HG02678 (cell line): ENCODE results near the gene C2CD4C.
"Not testable (repeated sequence)": the region's sequence is repeated elsewhere in the genome, so short reads cannot be mapped to it uniquely, and the experiment has no call there.

ENCODE experiments used
- ATAC-seq: cut with Tn5 transposase; IDR thresholded peaks from one replicate; pipeline ENCODE4 v1.9.1; 2021; ENCODE audit warnings: mild to moderate bottlenecking, moderate library complexity; ENCODE audit not compliant: unreplicated experiment

The C2CD4C gene

DNA sequence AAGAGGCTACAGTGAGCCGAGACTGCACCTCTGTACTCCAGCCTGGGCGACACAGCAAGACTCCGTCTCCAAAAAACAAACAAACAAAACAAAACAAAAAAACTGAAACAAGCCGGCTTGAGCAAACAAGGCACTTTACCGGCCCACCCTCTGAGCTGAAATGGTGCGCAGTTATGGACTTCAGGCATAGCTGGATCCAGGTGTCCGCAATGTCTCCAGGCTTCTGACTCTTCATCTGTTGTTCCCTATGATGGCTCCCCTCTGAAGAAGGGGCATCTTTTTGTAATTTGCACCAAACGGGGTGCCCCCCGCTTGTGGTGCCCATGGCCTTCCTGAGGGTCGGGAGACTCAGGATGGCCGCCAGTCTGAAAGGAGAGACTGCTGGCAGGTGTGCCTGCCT is 6.2 kb downstream of the C2CD4C start:
- ATAC-seq: no peak

DNA sequence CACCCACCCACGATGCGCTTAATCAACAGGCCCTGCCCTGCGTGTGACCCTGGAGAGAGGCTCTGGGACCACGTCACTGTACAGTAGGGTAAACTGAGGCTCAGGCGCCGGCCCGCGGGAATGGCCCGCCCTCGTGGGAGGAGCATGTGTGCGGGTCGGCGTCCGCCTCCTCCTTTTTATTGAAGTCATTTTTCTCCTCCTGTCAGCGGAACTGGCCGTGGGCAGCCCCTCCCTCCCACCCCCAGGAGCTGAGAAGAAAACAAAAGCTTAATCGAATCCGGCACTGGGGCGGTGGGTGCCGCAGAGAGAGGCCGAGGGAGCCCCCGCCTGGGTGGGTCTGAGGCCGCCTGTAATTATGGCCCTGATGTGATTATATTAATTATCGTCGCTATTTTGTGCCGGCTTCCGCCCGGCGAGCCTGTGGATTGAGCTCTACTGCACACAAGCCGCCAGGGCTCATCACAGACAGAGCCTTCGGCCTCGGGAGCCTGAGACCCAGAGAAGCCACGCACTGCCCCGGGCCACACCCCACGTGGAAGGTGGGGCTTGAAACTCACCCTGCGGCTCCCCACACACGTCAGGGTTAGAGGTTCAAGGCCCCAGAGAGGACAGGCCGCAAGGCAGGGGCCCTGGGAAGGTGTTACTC is 7.0 kb downstream of the C2CD4C start:
- no peak for ATAC-seq

DNA sequence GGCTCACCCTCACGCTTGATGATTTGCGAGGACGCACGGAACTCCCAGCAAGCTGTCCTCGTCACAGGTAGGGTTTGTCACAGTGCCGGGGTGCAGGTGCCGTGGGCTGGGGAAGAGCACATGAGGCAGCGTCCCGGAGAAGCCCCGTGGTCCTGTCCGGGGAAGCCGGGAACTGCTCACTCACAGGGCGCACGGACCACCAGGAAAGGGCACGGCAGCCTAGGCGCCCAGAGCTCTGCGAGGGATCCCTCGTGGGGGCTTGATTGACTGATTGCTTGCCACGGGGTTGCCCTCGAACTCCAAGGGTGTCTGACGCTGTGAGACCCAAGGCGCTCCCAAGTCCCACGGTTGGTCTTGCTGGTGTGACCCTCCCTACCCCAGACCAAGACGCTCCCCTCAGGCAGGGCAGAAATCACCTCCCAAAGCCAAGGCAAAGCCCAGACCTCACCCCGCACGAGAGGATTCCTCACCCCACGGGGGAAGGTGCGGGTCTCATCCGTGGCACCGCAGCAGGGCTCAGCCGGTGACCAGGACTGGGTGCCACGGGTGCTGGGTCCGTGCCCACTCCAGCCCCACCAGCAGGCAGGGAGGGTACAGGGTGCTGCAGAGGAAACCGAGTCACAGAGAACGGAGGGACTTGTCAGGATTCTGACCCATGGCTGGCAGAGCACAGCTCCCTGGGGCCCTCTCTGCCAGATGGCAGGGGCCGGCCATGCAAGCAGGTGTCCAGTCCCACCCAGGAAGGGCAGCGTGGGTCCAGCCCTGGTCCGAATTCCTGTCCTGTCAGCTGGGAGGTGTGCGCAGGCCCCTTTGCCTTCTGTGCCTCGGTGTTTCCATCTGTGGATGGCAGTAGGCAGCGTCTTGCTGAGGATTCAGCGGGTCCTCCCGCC is 7.7 kb downstream of the C2CD4C start:
- no peak for ATAC-seq

DNA sequence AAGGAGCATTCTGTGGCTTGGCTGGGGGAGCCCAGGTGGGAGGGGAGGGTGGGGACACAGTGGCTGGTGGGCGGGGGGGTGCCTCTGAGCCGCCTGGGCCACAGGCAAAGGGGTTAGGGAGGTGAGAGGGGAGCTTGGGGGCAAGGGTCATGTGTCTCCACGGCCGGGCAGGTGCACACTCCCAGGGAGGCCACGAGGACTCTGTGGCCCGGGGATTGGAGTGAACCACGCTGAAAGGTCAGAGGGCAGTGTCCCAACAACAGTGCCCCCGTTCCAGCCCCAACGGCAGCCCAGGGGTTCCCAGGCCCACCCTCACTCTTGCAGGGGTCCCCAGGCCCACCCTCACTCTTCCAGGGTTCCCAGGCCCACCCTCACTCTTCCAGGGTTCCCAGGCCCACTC is 9.6 kb downstream of the C2CD4C start:
- ATAC-seq: no peak

DNA sequence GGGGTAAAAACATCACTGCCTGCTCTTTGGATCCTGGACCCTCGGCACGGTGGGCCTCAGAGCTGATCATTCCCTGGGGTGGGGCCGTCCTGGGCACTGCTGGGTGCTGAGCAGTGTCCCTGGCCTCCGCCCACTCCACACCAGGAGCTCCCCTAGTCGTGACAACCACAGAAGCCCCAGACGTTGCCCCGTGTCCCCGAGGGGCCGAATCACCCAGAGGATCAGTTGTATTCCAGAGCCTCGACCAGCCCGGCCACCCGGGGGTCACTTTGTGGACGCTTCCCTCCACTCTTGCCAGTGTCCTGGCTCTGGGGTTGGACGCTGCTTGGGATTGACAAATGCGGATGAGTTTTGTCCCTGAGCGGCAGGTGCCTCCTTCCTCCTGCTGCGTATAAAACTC is 10.2 kb downstream of the C2CD4C start:
- ATAC-seq: no peak

DNA sequence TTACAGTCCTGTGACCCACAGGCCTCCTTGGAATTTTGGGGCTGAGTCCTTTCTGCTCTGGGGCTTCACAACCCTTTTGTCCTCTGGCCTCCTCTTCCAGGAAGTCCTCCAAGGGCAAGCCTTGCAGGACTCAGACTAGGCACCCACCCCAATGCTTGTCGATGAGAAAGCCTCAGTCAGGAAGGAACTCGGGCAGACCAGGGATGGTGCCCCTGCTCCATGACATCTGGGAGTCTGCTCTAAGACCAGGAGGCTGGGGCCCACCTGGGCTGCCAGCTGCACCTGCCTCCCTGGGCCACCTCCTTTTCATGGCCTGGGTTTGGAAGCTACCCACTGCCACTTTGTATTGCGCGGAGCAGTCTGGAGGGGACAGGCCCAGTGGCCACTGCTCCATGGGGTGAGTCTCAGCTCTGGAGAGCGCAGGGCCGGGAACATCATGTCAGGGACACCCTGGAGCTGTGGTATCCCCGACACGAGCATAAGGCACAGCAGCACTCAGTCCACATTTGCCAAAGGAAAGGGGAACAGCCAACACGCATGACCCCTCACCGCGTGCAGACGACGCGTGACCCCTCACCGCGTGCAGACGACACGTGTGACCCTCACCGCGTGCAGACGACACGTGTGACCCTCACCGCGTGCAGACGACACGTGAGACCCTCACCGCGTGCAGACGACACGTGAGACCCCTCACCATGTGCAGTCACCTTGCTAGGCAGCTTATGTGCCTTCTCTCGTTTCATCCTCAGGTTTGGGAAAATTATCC is 10.8 kb downstream of the C2CD4C start:
- no peak for ATAC-seq

DNA sequence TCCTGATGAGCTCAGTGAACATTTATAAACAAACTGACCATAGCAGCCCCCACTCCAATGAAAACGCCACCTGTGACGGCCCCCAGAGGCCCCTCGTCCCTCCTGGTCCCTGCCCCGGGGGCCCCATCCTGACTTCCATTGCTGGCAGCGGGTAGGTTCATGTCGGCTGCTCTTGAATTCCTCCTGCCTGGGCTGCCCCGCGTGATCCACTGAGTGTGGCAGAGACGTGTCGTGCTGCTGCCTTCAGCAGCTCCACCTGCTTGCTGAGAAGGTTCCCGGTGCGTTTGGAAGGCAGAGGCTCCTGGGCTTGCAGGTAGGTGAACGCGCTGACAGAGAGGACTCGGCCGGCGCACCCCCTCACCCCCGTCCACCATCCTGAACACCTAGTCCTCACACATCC is 11.6 kb downstream of the C2CD4C start:
- no peak for ATAC-seq

DNA sequence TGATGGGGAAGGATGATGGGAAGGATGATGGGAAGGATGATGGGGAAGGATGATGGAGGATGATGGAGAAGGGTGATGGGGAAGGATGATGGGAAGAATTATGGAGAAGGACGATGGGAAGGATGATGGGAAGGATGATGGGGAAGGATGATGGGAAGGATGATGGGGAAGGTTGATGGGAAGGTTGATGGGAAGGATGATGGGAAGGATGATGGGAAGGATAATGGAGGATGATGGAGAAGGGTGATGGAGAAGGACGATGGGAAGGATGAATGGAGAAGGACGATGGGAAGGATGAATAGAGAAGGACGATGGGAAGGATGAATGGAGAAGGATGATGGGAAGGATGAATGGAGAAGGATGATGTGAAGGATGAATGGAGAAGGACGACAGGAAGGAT is 13.5 kb downstream of the C2CD4C start:
- ATAC-seq: no peak

DNA sequence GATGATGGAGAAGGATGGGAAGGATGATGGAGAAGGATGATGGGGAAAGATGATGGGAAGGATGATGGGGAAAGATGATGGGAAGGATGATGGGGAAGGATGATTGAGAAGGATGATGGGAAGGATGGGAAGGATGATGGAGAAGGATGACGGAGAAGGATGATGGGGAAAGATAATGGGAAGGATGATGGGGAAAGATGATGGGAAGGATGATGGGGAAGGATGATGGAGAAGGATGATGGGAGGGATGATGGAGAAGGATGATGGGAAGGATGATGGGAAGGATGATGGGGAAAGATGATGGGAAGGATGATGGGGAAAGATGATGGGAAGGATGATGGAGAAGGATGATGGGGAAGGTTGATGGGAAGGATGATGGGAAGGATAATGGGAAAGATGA is 14.1 kb downstream of the C2CD4C start:
- not testable (repeated sequence) for ATAC-seq

DNA sequence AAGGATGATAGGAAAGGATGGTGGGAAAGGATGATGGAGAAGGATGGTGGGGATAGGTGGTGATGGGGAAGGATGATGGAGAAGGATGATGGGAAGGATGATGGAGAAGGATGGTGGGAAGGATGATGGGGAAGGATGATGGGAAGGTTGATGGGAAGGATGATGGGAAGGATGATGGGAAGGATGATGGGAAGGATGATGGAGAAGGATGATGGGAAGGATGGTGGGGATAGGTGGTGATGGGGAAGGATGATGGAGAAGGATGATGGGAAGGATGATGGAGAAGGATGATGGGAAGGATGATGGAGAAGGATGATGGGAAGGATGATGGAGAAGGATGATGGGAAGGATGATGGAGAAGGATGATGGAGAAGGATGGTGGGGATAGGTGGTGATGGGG is 15.4 kb downstream of the C2CD4C start:
- ATAC-seq: not testable (repeated sequence)

DNA sequence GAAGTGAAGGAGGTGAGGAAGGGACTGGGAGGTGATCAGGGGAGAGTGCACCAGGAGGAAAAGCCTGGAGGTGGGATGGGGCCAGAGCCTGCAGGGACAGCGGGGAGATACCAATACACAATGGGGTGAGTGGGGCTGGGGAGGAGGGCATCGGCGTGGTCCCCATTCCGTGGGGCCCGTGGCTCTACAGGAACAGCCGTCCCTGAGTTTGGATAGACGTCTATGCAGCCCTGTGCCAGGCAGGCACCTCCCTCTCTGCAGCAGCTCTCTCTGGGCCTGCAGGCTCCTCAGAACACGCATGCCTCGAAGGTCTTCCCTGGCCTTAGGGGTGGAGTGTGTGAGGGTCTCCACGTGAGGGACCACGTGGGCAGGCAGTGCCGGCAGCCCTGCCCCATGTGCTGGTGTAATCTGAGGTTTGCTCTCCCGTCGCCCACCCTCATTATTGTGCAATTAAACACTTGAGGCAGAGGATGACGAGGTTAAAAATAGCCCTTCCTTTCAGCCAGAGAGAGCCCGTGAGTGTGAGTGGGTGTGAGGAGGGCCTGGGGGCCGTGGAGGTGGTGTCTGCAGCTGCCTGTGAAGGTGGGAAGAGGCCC is 16.5 kb downstream of the C2CD4C start:
- no peak for ATAC-seq

DNA sequence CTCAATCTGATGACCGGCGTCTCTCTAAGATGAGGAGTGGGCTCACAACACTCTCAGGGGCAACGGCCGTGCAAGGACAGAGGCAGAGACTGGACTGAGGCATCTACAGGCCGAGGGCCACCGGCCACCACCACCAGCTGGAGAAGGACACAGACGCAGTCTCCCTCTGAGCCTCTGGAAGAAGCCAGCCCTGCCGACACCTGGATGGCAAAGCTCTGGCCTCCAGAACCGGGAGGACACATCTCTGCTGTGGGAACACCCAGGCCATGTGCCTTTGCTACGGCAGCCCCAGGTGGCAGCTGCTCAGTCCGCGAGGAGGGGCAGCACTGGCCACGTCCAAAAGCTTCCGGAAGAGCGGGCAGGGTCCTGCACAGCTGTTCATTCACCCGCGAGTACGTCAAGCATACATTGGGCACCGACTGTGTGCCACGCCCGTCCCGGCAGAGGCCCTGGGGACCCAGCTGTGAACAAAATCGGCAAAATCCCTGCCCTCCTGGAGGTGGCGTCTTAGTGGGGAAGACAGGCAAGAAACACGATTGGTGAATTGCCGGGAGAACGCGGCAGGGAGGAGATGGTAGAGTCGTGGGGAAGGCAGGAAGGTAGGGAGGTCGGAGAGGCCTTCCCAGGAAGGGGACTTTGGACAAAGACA is 17.1 kb downstream of the C2CD4C start:
- no peak for ATAC-seq

DNA sequence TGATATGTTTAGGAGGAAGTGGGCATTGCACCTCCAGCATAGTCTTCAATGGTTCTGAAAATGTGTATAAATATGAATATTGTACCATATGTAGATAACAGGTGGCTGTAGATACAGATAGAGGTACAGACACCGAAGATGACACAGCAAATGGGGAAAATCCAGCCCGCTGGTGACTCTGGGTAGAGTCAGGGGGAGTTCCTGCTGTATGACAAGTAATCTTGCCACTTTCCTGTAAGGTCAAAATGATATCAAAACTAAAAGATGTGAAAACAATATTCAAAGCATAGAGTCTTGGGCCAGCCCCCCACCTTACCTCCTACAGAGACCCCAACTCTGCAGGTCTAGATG is 17.8 kb downstream of the C2CD4C start:
- no peak for ATAC-seq

DNA sequence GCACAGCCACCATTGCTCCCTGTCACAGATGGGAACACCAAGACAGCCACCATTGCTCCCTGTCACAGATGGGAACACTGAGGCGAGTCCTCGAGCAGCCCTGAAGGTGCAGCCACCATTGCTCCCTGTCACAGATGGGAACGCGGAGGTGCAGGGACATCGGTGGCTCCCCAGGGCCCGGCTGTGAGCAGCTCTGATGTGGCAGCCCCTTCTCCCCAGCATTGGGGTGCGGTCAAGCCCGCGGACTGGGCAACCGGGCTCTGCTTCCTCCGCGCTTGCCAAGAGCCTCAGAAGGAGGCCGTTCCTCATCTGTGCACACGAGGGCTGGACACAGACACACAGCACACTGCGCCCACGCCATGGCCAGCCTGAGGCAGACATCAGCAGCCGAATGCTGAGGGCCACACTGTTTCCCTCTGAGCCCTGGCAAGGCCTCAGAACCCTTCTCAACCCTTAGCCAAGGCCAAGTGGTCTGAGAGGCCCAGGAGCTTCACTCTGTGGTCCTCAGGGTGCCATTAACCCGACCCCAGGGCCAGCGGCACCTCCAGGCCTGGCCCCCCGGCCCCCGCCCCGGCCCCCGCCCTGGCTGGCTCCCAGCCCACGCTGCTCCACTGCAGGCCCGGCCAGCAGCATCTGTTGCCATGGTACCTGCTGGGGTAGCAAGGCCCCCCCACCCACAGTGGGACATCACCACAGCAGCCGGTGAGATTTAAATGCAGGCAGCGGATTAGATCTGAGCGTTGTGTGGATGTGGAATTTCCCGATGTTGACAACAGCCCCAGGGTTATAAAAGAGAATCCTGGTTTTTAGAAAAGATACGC is 18.4 kb downstream of the C2CD4C start:
- no peak for ATAC-seq

DNA sequence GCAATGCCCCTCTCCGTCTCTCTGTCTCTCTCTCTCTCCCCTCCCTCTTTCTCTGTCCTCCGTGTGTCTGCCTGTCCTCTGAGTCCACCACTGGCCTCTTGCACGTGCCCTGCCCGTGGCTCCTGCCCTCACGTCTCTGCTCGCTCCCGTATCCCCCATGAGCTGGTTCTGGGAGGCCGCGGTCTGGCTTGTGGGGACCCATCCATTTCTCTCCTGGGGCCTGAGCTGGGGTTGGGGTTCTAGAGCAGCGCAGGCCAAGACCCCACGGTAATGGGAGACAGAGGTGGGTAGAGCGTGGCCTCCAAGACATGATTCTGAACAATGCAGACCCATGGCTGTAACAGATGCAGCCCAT is 19.0 kb downstream of the C2CD4C start:
- no peak for ATAC-seq

DNA sequence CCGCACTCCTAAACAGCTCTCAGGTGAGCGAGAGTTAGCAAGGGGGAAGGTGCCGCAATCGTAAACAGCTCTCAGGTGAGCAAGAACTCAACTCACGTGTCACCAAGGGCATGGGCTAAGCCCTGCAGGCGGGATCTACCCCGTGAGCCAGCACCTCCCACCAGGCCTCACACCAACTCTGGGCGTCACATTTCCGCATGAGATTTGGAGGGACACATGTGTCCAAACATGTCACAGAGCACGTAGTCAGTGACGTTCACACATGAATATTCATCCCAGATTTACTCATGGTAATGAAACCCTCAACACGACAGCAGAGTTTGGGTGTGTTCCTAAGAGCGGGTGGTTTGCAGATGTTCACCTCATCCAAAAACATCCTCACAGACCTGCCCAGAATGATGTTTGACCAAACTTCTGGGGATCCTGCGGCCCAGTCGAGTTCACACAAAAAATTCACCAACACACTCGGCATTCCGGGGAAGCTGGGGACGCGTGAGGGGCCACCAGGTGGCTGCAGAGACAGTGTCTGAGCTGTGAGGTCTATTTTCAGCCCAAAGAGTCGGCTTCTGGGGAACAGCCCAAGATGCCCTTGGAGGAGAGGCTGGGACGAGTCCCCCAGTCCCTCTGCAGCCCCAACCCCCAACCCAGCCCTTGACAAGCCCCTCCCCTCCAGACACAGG is 19.6 kb downstream of the C2CD4C start:
- no peak for ATAC-seq

DNA sequence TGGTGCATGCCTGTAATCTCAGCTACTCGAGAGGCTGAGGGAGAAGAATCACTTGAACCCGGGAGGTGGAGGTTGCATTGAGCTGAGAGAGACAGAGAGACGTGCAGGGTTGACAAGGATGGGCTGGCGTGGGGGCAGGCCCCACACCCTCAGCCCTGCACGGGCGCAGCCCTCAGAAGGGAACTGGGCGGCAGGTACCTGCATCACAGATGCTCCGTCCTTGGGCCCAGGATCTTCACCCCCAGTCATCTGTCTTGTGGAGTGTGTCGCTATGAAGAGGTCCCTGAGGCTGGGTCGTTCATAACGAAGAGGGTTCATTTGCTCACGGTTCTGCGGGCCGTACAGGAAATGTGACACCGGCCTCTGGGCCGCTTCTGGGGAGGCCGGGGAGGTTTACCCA is 20.3 kb downstream of the C2CD4C start:
- no peak for ATAC-seq

DNA sequence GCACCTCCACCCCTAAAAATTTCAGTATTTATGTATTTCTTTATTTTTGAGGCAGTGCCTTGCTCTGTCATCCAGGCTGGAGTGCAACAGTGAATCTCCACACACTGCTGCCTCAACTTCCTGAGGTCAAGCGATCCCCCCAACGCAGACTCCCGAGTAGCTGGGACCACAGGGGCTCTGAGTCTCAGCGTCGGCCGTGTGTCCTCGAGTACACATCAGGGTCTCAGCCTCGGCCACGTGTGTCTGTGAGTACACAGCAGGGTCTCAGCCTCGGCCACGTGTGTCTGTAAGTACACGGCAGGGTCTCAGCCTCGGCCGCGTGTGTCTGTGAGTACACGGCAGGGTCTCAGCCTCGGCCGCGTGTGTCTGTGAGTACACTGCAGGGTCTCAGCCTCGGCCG is 21.2 kb downstream of the C2CD4C start:
- ATAC-seq: no peak

DNA sequence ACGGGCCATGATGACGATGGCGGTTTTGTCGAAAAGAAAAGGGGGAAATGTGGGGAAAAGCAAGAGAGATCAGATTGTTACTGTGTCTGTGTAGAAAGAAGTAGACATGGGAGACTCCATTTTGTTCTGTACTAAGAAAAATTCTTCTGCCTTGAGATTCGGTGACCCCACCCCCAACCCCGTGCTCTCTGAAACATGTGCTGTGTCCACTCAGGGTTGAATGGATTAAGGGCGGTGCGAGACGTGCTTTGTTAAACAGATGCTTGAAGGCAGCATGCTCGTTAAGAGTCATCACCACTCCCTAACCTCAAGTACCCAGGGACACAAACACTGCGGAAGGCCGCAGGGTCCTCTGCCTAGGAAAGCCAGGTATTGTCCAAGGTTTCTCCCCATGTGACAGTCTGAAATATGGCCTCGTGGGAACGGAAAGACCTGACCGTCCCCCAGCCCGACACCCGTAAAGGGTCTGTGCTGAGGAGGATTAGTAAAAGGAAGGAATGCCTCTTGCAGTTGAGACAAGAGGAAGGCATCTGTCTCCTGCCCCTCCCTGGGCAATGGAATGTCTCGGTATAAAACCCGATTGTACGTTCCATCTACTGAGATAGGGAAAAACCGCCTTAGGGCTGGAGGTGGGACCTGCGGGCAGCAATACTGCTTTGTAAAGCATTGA is 22.2 kb downstream of the C2CD4C start:
- ATAC-seq: not testable (repeated sequence)
